GM12878 (cell line): ENCODE data around the gene GPR6. TPM values are rescaled to one million over a fixed set of nuclear protein-coding genes. Genes with fewer than 3 reads are reported as not detected.
A peak's percentile ranks its signal among the peaks of the same experiment; 100 is the strongest.

Experiments
- ATAC-seq: fragments of 200-7000 bp; cut with Tn5 transposase; 3 replicates; pipeline ENCODE4 v1.9.1; 2020; ENCODE audit warnings: mild to moderate bottlenecking, moderate library complexity
- BruUV-seq: library from RNA; stranded (reverse); fragments of 400-500 nt; replicated peaks from 2 replicates; lab custom pipeline; 2021; lab: Mats Ljungman, UMichigan
- CTCF ChIA-PET: fragments of 300-600 bp; sonication (Branson Sonifier 250); formaldehyde crosslinking; extraction: SDS; loops from one replicate; lab custom pipeline; 2021; ENCODE audit warnings: inconsistent platforms; lab: Yijun Ruan, JAX
- POLR2A ChIA-PET: fragments of 350-600 bp; formaldehyde crosslinking; extraction: SDS; loops from one replicate; lab custom pipeline; 2021; ENCODE audit warnings: inconsistent platforms; lab: Charles Lee
- RAD21 ChIA-PET: fragments of 300-600 bp; sonication (Branson Sonifier 250); formaldehyde crosslinking; loops from one replicate; lab custom pipeline; 2023; ENCODE audit warnings: antibody characterized with exemption; ENCODE audit not compliant: unreplicated experiment; lab: Charles Lee
- SMC1A ChIA-PET: fragments of 300-600 bp; sonication (Branson Sonifier 250); formaldehyde crosslinking; loops from one replicate; lab custom pipeline; 2023; ENCODE audit not compliant: unreplicated experiment, uncharacterized antibody; lab: Charles Lee
- DNase-seq: peaks from one replicate; pipeline ENCODE4 v3.0.0-alpha.2; 2011; ENCODE audit warnings: low read depth, low spot score
- FAIRE-seq: peaks from 3 replicates; lab custom pipeline; 2011; peaks lifted over from hg19 to GRCh38; lab: Jason Lieb, UNC
- H2AFZ ChIP-seq: 2 replicates; pipeline ENCODE4 v1.6.0; 2011; ENCODE audit warnings: low read depth, low read length, control low read depth; ENCODE audit not compliant: control insufficient read depth
- H3K27ac ChIP-seq: 2 replicates; pipeline ENCODE4 v1.5.1; 2011; ENCODE audit warnings: control low read depth; ENCODE audit not compliant: control insufficient read depth, insufficient read depth
- H3K27me3 ChIP-seq, 2 experiments: replicated peaks in 1 of 2; 2 replicates each; pipeline versions ENCODE4 v1.6.0 to v1.6.1; 2011; ENCODE audit warnings: low read length in 1 of 2; ENCODE audit not compliant: control insufficient read depth in 2 of 2, insufficient read depth in 2 of 2
- H3K36me3 ChIP-seq, 2 experiments: 2 replicates each; pipeline ENCODE4 v1.5.1; 2011; ENCODE audit warnings: low read length in 1 of 2; ENCODE audit not compliant: control insufficient read depth in 2 of 2, insufficient read depth in 2 of 2
- H3K4me1 ChIP-seq: 2 replicates; pipeline ENCODE4 v1.6.1; 2011; ENCODE audit warnings: mild to moderate bottlenecking, low read length, moderate library complexity, mixed read lengths; ENCODE audit not compliant: control insufficient read depth, insufficient read depth
- H3K4me2 ChIP-seq: 2 replicates; pipeline ENCODE4 v1.6.0; 2011; ENCODE audit warnings: control low read depth; ENCODE audit not compliant: control insufficient read depth, insufficient read depth
- H3K4me3 ChIP-seq: fragments of 200-600 bp; sonication (generic); 2 replicates; pipeline ENCODE4 v1.5.1; 2016
- H3K79me2 ChIP-seq: 2 replicates; pipeline ENCODE4 v1.6.0; 2011; ENCODE audit warnings: low read length; ENCODE audit not compliant: control insufficient read depth, insufficient read depth
- H3K9ac ChIP-seq: 2 replicates; pipeline ENCODE4 v1.8.0; 2011; ENCODE audit warnings: low read length, control low read depth, mixed read lengths; ENCODE audit not compliant: control insufficient read depth, insufficient read depth
- H3K9me3 ChIP-seq: replicated peaks from 3 replicates; pipeline ENCODE4 v1.5.1; 2011; ENCODE audit warnings: mild to moderate bottlenecking, low read length; ENCODE audit not compliant: control insufficient read depth, insufficient read depth
- H4K20me1 ChIP-seq: 2 replicates; pipeline ENCODE4 v1.6.0; 2011; ENCODE audit not compliant: control insufficient read depth, insufficient read depth
- E2F4 ChIP-seq: IDR thresholded peaks from 2 replicates; pipeline ENCODE4 v1.6.1; 2012; ENCODE audit warnings: low read depth, low read length, improper control_type of control experiment
- EGR1 ChIP-seq, 2 experiments: IDR thresholded peaks; 1 replicate in 1 of 2; 2 replicates in 1 of 2; pipeline ENCODE4 v1.6.1; 2011 to 2012; ENCODE audit warnings: low read depth in 2 of 2, low read length in 2 of 2, borderline replicate concordance in 1 of 2, mild to moderate bottlenecking in 1 of 2, moderate library complexity in 1 of 2
- GATAD2B ChIP-seq: fragments of 450-650 bp; conservative IDR thresholded peaks from 2 replicates; pipeline ENCODE4 v1.6.1; 2017; ENCODE audit warnings: low read depth, mild to moderate bottlenecking, moderate library complexity
- KLF5 ChIP-seq: fragments of 450-650 bp; IDR thresholded peaks from 2 replicates; pipeline ENCODE4 v1.6.1; 2014; ENCODE audit warnings: mild to moderate bottlenecking; ENCODE audit not compliant: partially characterized antibody
- MEF2B ChIP-seq: fragments of 450-650 bp; IDR thresholded peaks from 2 replicates; pipeline ENCODE4 v1.6.1; 2018; ENCODE audit warnings: mild to moderate bottlenecking, moderate library complexity; ENCODE audit not compliant: partially characterized antibody, poor library complexity, severe bottlenecking
- NR2C1 ChIP-seq: fragments of 450-650 bp; IDR thresholded peaks from 2 replicates; pipeline ENCODE4 v1.6.1; 2017; ENCODE audit warnings: antibody characterized with exemption, mild to moderate bottlenecking, moderate library complexity
- NRF1 ChIP-seq: conservative IDR thresholded peaks from 2 replicates; pipeline ENCODE4 v1.6.1; 2011; ENCODE audit warnings: mild to moderate bottlenecking, low read depth, low read length, improper control_type of control experiment
- PAX5 ChIP-seq: IDR thresholded peaks from 2 replicates; pipeline ENCODE4 v1.6.1; 2011; ENCODE audit warnings: low read depth, low read length, borderline replicate concordance
- POLR2AphosphoS2 ChIP-seq: IDR thresholded peaks from 2 replicates; pipeline ENCODE4 v1.6.1; 2011; ENCODE audit warnings: low read depth, mild to moderate bottlenecking, low read length, improper control_type of control experiment, moderate library complexity
- RUNX3 ChIP-seq: IDR thresholded peaks from 2 replicates; pipeline ENCODE4 v1.6.1; 2012; ENCODE audit warnings: low read length, inconsistent platforms
- SMAD5 ChIP-seq: IDR thresholded peaks from 2 replicates; pipeline ENCODE4 v1.6.1; 2016; ENCODE audit warnings: antibody characterized with exemption, low read depth
- SREBF2 ChIP-seq: IDR thresholded peaks from 2 replicates; pipeline ENCODE4 v1.6.1; 2012; ENCODE audit warnings: mild to moderate bottlenecking, low read length
- whole genome bisulfite sequencing: methylation state at CpG from one replicate; pipeline ENCODE4 v1.1.6; 2016; ENCODE audit warnings: low lambda C conversion rate; ENCODE audit not compliant: insufficient replicate concordance, insufficient coverage; ENCODE audit errors: missing lambda C conversion rate; 5-methylcytosine and 5-hydroxymethylcytosine counted together
- in situ Hi-C: fragments of 300-500 bp; cut with MboI; formaldehyde crosslinking; loops from 9 replicates; pipeline ENCODE4 v1.14.3; 2018; ENCODE audit warnings: mixed read lengths
- intact Hi-C: fragments of 100-400 bp; cut with micrococcal nuclease; formaldehyde crosslinking; loops from one replicate; pipeline ENCODE4 v1.14.2; 2022; ENCODE audit not compliant: unreplicated experiment
- polyA plus RNA-seq, 11 experiments: library from polyadenylated mRNA; depleted of rRNA in 4 of 11; unstranded in 6 of 11; stranded (reverse) in 5 of 11; fragments of >200 nt; fragmentation: Nextera tagmentation in 4 of 11; fragmentation: Illumina TruSeq in 1 of 11; extraction: Ambion mirVana in 4 of 11; extraction: Trizol in 1 of 11; gene quantifications; 1 replicate in 1 of 11; 2 replicates in 10 of 11; pipeline versions ENCODE4 v1.2.1 to v1.2.3, GENCODE V29; 2011 to 2016; ENCODE audit warnings: inconsistent platforms in 2 of 11, missing spikeins in 2 of 11, low read depth in 1 of 11
- total RNA-seq, 4 experiments: library from RNA; depleted of rRNA in 3 of 4; stranded (reverse); fragments of >200 nt in 3 of 4; fragmentation: Illumina TruSeq in 1 of 4; extraction: Trizol in 1 of 4; gene quantifications; 2 replicates each; pipeline versions ENCODE4 v1.2.1 to v1.2.3, GENCODE V29; 2013 to 2021
- TF ChIP-seq, protein P1 (sequence below): fragments of 450-650 bp; formaldehyde crosslinking; IDR thresholded peaks from 2 replicates; pipeline ENCODE4 v1.4.0; 2022; ENCODE audit warnings: mild to moderate bottlenecking, moderate library complexity

Gene GPR6
- total and polyA plus RNA-seq, 10 of the 15 experiments (the other 5 are each of a cell fraction or from before 2014, with no cell fraction given): not detected

DNA sequence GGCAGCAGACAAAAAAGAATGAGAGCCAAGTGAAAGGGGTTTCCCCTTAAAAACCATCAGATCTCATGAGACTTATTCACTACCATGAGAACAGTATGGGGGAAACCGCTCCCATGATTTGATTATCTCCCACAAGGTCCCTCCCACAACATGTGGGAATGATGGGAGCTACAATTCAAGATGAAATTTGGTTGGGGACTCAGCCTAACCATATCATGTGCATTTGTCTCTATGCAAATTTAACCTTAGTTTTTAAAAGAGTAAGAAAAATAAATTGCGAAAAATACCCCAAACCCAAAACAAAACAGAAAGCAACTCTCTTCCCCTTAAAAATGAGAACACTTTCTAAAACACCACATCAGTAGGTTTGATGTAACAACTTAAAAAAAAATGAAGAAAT, 22.6 kb upstream of the GPR6 start:
- ChIA-PET POLR2A (no interaction called here), RAD21 (no interaction called here), CTCF (no interaction called here), SMC1A (no interaction called here)
- in situ Hi-C loops (no loop called here), intact Hi-C loops (no loop called here)
- BruUV-seq: no TSS peak
- Histone ChIP-seq H3K79me2 (no peaks in the 10 kb centered on the region), H2AFZ (no peak overlapping the region), H4K20me1 (no peaks in the 10 kb centered on the region), H3K4me3 (no peak overlapping the region), H3K27ac (no peak overlapping the region), H3K36me3 (no peaks in the 10 kb centered on the region), H3K4me2 (no peak overlapping the region), H3K9ac (no peak overlapping the region), H3K4me1 (no peaks in the 10 kb centered on the region), H3K9me3 (no peaks in the 10 kb centered on the region; the same call in 1 of the 3 replicates), H3K27me3 (no peaks in the 10 kb centered on the region; a peak in 1 of 4 replicates)
- ATAC-seq: no peak
- no peak for FAIRE-seq
- no peak for DNase-seq
- whole genome bisulfite sequencing: 69% methylated on average over 2 of the region's 2 CpGs
- TF ChIP-seq MEF2B (peak; percentile 66), RUNX3 (no peak)
- TF ChIP-seq, protein P1, sequence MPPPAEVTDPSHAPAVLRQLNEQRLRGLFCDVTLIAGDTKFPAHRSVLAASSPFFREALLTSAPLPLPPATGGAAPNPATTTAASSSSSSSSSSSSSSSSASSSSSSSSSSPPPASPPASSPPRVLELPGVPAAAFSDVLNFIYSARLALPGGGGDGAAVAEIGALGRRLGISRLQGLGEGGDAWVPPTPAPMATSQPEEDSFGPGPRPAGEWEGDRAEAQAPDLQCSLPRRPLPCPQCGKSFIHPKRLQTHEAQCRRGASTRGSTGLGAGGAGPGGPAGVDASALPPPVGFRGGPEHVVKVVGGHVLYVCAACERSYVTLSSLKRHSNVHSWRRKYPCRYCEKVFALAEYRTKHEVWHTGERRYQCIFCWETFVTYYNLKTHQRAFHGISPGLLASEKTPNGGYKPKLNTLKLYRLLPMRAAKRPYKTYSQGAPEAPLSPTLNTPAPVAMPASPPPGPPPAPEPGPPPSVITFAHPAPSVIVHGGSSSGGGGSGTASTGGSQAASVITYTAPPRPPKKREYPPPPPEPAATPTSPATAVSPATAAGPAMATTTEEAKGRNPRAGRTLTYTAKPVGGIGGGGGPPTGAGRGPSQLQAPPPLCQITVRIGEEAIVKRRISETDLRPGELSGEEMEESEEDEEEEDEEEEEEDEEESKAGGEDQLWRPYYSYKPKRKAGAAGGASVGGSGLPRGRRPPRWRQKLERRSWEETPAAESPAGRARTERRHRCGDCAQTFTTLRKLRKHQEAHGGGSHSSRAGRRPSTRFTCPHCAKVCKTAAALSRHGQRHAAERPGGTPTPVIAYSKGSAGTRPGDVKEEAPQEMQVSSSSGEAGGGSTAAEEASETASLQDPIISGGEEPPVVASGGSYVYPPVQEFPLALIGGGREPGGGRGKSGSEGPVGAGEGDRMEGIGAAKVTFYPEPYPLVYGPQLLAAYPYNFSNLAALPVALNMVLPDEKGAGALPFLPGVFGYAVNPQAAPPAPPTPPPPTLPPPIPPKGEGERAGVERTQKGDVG (CRISPR knock-in tag): no peak

DNA sequence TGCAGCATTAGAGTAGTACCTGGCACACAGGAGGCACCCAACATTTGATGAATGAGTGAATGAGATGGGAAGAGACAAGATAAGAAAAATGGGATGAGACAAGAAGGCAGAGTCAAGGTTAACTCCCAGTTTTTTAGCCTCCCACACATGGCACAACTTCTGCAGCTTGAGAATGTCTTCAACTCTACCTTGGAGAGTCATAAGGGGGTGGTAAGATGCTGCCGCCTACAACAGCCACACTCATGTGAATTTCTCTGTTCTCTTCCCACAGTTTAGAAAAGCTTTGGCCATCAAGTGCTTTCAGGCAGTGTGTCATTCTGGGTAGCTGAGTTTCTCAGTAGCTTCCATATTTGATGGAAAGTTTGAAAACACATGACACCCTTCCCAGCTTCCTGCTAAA, 19.5 kb upstream of the GPR6 start:
- WGBS: 69% methylated on average over 1 of the region's 1 CpG
- no peak for DNase-seq
- Histone ChIP-seq H2AFZ (no peak overlapping the region), H3K4me2 (no peak overlapping the region), H3K27ac (no peak overlapping the region), H3K79me2 (no peaks in the 10 kb centered on the region), H3K4me3 (no peak overlapping the region), H3K27me3 (no peaks in the 10 kb centered on the region; a peak in 2 of 4 replicates), H3K36me3 (no peaks in the 10 kb centered on the region), H3K9ac (no peak overlapping the region), H4K20me1 (no peaks in the 10 kb centered on the region), H3K9me3 (no peaks in the 10 kb centered on the region; the same call in 1 of the 3 replicates), H3K4me1 (no peaks in the 10 kb centered on the region)
- no peak for FAIRE-seq
- ChIA-PET RAD21 (interaction anchor here (0.5 kb wide), 1 partner anchor 702 kb away, joined by 3 read pairs; no protein-coding TSS in a partner anchor), SMC1A (no interaction called here), POLR2A (no interaction called here), CTCF (no interaction called here)
- intact Hi-C loops (no loop called here), in situ Hi-C loops (no loop called here)
- BruUV-seq: no TSS peak
- ATAC-seq: no peak
- TF ChIP-seq EGR1 (IDR thresholded peaks at IDR 0.05; ENCODE audit: borderline replicate concordance in 1 of 2, low read depth in 2 of 2, low read length in 2 of 2) (no peak), SMAD5 (no peak), E2F4 (no peak), GATAD2B (no peak), POLR2AphosphoS2 (no peak), NRF1 (no peak), SREBF2 (no peak), PAX5 (no peak), KLF5 (no peak), NR2C1 (no peak)
